GM13977 (cell line): ENCODE results near the gene STK33.

ENCODE experiments used
- DNase-seq: peaks from one replicate; pipeline ENCODE4 v3.0.0; 2012; ENCODE audit warnings: low spot score
- in situ Hi-C: fragments of 300-500 bp; cut with MboI; formaldehyde crosslinking; loops from one replicate; pipeline ENCODE4 v1.12.0; 2022; ENCODE audit warnings: low sequenced_read_pairs, low pct_unique_long_range_greater_than_20kb, mixed read lengths, inconsistent platforms; ENCODE audit not compliant: unreplicated experiment
- TF ChIP-seq, protein P1 (sequence below): IDR thresholded peaks from 2 replicates; pipeline ENCODE4 v1.5.1; 2012; ENCODE audit warnings: mild to moderate bottlenecking, control low read depth; ENCODE audit not compliant: insufficient read depth; ENCODE audit errors: extremely low read depth, missing control alignments

The STK33 gene

DNA sequence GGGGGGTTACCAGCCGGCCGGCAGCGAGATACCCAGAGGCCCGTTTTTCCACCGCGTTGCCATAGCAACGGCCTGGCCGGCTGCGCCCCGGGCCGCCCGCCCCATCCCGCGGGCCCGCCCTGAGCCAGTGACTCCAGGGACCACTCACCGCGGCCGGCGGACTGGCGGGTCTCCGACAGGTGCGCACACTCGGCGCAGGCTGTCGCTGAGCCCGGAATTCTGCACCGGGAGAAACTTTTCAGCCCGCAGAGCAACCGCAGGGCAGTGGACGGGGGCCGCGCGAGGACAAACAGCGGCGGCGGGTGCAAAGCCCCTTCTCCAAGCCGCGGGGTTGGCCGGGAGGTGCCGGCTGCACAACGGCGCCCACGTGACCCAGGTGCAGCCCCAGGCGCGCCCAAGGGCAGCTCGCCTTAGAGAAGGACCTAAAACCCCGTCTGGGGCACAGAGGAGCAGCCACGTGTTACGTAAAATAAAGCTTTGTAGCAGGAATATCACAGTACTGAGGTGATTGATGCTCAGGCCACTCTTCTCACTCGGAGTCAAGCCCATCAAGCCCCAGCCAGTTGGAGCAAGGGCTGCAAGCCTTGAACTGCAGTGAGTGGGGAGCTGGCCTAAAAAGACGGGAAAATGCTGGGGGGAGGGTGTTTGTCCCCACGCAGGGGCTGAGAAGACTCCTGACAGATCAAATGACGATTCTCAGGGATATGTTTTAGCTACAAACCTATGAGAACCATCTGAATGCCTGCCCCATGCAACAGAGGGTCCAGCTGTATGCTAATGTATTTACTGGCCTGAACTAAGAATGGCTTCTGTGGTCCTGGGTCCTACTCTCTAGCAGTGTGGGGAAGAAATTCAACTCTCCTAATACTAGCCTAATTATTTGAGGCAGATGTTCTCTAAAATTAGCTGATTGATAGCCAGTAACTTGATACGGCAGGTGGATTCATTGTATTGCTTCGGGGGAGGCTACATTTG is at the start of gene STK33:
TSS of gene STK33 (minus strand) at position 294 of the 975 bp plus-strand sequence. CDS start 119,323 bp downstream, outside the sequence.
- in situ Hi-C loops = no loop called here
- DNase-seq = peak; percentile 91
- TF ChIP-seq, protein P1, sequence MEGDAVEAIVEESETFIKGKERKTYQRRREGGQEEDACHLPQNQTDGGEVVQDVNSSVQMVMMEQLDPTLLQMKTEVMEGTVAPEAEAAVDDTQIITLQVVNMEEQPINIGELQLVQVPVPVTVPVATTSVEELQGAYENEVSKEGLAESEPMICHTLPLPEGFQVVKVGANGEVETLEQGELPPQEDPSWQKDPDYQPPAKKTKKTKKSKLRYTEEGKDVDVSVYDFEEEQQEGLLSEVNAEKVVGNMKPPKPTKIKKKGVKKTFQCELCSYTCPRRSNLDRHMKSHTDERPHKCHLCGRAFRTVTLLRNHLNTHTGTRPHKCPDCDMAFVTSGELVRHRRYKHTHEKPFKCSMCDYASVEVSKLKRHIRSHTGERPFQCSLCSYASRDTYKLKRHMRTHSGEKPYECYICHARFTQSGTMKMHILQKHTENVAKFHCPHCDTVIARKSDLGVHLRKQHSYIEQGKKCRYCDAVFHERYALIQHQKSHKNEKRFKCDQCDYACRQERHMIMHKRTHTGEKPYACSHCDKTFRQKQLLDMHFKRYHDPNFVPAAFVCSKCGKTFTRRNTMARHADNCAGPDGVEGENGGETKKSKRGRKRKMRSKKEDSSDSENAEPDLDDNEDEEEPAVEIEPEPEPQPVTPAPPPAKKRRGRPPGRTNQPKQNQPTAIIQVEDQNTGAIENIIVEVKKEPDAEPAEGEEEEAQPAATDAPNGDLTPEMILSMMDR = no peak

DNA sequence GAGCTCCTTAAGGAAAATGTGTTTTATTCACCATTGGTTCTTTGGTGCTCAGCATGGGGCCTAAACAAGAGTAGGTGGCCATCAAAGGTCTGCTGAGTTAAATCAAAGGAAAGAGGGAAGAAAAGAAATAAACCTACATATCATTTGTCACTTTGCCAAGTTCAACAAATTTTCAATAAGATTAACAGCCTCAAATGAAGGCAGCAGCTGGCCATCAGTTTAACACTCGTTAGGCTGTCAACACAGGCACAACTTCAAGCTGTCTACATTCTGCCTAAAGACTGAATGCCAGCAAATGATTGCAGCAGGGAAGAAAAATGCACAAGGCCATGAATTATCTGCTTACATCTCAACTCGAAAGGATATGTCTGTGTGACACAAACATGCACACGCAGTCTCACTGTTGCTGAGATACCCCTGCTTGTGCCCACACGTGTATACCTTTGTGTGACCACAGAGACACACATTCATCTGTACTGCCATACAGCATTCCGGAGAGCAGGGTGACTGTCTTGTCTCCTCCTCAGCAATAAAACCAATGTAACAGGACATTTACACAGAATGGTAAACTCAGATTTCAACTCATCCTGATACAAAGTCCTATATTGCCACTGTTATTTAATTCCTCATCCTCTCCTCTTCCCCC is 48.3 kb upstream of the STK33 start:
- DNase-seq = no peak
- TF ChIP-seq, protein P1 = no peak
- in situ Hi-C loops = no loop called here

DNA sequence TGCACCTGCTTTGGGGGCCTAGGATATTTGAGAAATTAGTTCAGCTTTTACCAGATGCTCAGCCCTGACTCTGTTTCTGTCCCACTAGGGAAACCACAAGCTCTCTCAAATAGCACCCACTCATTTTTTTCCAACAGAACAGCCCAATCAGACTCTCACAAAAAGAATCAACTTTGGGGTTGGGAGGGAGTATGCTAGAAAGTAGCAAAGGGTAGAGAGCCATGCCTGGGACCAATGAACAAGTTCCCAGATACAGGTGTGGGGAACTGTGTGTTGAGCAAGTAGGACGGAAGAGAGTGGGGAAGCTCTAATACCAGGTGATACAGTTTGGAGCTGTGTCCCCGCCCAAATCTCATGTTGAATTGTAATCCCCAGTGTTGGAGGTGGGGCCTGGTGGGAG is 47.3 kb upstream of the STK33 start:
- in situ Hi-C loops = no loop called here

DNA sequence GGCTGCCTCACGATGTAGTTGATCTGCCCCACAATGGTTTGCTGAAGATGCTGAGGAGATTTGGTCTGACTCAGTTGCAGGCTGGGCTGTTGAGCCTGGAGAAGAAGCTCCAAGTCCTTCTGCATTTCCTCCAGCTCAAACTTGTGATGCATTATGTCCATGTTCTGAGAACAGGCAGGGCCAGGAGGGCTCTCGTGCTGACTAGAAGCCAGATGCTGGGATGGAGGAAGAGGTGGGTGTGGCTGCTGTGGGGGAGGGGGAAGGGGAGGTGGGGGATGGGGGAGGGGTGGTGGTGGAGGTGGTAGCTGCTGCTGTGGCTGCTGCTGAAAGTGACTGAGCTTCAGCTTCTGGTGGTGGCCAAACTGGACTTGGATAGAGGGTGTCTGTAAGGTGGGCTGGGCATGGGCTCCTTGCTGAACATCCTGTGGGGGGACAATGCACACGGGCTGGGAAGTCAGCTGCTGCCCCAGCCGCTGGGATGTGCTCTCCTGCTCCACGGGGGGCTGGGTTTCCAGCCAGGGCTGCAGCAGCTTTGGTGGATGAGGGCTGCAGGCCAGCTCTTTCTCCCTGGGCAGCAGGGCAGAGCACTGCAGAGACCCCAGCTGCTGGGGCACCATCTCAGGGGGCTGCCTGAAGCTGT is 46.4 kb upstream of the STK33 start:
- DNase-seq = no peak
- TF ChIP-seq, protein P1 = no peak
- in situ Hi-C loops = no loop called here

More for the DNA sequence above, 47.3 kb upstream of the STK33 start:
- DNase-seq = no peak
- TF ChIP-seq, protein P1 = no peak

DNA sequence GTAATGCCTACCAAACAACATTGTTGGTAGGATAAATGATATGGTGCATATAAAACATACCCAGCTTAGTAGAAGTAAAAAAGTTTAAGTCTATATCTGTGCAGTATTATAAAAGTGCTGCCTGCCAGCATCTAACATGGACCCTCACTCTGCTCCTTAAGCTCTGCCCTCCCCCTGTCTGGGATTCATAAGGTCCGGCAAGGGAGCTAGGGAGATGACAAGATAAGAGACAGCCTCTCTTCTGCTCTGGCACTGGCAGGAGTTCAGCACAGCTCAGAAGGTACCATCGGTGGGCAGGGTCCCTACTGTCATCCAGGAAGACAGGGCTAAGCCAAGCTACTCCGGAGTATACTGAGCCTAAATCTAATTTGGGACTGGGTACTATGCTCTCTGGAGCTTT is 45.6 kb upstream of the STK33 start:
- TF ChIP-seq, protein P1 = no peak
- in situ Hi-C loops = no loop called here
- no peak for DNase-seq

DNA sequence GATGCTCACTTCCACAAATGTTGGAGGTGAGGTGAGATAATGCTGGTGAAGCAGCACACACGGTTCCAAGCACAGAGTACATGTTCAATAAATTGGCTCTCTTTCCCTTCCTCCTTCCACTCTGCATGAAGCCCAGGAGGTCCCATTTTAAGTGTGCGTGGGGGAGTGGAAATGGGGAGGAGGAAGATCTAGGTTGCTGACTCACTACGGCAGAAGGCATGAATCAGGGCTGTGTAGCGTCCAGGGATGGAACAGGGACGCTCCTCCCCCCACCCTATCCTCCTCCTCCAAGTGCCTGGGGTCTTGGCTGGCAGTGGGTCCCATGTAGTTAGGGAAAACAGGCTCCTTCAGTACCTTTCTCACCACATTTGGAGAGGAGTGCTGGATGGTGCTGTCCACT is 44.3 kb upstream of the STK33 start:
- in situ Hi-C loops = no loop called here
- no peak for DNase-seq
- TF ChIP-seq, protein P1 = no peak
